ENCODE data around the gene C14orf93.

Gene C14orf93, protein sequence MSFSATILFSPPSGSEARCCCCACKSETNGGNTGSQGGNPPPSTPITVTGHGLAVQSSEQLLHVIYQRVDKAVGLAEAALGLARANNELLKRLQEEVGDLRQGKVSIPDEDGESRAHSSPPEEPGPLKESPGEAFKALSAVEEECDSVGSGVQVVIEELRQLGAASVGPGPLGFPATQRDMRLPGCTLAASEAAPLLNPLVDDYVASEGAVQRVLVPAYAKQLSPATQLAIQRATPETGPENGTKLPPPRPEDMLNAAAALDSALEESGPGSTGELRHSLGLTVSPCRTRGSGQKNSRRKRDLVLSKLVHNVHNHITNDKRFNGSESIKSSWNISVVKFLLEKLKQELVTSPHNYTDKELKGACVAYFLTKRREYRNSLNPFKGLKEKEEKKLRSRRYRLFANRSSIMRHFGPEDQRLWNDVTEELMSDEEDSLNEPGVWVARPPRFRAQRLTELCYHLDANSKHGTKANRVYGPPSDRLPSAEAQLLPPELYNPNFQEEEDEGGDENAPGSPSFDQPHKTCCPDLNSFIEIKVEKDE

DNA sequence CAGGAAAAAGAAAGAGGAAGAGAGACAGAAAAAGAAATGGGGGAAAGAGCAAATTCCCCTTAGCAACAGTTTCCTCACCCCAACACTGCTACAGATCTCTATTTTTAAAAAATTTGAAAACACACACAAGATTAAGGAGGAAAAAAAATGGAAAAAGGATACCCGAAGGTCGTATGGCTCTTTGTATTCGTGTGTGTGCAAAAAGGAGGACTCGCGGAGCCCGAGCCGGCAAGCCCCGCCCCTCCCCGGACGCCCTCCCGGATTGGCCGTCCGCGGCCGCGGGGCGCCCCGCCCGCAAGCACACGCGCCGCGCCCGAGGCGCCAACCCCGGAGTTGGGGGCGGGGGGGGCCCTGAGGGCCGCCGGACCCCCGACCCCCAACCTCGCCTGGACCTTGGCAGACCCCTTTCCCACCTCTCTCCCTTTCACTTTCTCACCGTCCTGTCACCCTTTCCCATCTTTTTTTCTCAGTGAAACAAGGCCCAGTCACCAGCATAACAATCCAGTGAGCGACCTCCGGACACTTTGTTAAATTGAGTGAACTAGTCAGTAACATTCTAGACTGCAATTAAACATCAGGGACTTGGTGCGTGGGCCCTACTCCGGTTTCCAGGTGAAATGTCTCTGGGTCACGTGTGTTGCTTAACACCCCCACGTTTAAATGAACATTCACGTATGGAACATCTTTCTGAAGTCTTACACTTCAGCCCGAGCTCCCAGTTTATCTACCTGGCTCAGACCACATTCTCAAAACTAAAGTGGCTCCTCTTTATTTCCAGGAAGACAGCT lies at the start of gene C14orf93:
Gene C14orf93 (minus strand): TSS at position 205 of the 788 bp plus-strand sequence. CDS start 11,120 bp downstream, outside the sequence.
- DNase-seq: peak; percentile 75

DNA sequence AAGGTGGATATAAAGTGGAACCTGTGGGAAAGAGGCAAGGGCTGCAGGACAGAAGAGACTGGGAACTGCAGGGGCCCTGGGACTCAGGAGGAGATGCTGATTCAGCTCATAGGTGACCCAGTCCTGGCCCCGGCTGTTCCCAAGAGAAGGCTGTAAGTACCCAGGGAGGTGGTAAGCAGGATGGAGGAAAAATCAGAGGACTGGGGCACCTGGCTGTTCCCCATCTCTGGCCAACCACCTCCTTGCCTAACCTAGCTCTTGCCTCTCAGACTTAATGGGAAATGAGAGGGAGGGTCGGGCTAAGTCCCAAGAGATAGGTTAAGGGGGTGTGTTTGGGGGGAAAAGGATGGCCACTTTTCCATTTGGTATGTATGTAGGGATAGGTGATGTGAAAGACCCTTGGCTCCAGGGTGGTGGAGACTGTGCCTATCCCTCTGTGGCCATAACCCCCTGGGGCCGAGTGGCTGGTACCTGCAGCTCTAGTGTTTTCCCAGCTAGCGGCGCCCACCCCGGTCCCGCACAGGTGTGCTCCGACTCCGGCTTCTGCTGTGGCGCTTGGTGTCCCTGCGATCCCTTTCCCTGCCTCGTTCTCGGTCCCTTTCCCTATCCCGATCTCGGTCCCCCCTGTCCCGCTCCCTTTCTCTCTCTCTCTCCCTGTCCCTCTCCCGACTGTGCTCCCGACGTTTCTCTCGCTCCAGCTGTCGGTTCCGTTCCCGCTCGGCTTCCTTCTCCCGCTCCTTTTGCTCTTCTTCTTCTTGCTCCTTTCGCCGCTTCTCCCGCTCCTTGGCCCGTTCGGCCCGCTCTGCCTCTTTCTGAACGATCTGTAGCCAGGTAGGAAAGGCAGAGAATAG lies 48.9 kb upstream of the C14orf93 start:
- peak; percentile 21 for DNase-seq

DNA sequence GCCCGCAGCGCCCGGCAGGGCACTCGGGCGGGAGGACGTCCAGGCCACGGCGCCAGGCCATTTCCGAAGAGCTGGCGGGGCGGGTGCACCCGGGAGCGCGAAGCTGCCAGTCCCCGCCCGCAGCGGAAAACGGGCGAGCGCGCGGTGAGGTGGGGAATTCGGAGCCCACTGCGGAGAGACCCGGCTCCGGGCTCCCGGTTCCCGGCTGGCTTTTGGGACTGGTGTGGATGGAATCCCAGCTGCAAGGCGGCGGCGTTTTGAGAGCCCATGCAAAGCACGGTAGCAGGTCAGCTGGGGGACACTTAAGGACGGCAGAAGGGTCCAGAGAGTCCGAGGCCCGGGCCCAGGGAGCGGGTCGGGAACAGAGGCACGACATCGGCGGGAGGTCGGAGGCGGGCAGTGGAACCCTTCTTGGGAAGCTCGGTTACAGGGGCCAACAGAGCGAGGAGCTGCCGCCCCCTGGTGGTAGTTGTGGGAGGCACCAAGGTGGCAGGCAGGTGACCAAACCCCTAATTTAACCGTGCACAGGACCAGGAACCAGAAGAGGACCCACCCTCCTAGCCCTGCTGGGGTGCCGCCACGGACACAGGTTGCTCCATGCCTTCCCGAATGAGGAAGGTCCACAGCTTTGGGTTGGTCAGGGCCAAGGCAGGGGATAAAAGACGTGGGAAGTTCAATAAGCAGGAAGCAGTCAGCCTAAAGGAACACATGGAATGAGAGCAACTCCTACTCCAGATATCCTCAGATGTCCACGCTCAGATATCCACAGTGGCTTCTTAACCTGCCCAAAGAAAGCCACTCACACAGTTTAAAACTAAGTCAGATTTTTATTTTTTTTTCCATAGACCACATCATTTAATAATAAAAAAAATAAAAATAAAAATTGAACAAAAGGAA lies 48.1 kb upstream of the C14orf93 start:
- peak; percentile 88 for DNase-seq

DNA sequence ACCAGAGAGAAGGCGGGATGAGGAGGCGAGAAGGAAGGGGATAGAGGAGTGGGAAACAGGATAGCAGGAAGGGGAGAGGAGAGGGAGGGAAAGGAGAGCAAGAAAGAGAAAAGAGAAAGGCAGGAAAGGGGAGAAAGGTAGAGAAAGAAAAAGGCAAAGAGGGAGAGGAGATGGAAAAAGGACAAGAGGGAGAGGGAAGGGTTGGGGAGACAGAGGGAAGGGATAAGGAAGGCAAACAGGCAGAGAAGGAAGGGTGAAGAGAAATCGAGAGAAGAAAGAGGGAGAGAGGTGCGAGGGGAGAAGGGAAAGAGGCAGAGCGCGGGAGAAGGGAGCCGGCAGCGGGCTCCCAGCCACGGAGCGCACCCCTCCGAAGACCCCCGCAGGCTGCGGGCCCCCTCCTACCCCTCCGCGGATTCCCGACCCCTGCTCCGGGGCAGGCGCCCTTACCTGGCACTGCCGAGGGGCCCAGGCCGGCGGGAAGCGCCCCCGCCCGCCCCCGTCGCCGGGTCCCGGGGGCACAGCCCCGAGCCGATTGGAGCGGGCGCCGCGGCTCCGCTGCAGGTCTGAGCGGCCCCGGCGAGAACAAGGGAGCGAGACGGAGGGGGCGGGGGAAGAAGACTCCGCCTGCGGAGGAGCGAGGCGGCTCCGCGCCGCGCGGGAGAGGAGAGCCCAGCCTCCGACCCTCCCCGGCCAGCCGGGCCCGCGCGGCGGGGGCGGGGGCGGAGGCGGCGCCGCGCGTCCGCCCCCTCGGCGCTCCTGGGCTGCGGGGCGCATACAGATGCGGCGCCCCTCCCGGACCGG lies 47.2 kb upstream of the C14orf93 start, which contains the start of gene CDH24:
Gene CDH24 (minus strand): TSS at position 565 of the 801 bp plus-strand sequence. CDS start 1,787 bp downstream, outside the sequence.
- peak; percentile 81 for DNase-seq

DNA sequence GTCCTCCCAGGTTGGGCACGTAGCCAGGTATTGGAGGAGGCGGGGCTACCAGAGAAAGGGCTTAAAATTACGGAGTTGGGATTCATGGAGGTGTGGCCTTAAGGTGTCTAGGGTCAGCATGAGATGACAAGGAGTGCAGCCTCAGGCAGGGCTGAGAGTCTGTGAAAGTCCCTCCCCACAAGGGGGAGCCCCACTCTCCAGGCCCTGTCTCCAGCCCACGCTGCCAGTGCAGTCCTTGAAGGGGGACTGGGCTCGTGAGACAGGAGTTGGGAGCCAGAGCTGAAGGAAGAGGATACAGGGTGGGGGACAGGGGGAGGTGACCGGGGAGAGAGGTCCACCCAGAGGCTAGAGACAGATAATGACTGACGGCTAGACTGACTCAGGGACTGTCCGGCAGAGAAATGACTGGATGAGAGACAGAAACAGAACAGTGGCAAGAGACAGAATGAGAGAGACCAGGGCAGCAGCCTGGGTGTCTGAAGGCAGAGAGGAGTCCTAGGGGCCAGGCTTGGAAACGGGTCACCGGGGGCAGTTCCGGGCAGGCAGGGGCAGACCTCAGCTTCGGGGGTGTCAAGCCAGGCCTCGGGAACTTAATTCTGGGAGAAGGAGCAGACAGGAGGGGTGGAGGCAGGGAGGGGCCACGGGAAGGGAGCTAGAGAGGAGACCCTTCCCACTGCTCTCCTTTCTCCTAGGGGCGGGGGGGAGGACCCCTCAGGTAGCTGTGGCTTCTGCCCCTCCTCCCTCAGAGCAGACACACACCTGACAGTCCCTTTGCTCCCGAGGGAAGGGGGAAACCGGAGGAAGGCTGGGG lies 46.4 kb upstream of the C14orf93 start:
- DNase-seq: peak; percentile 82

DNA sequence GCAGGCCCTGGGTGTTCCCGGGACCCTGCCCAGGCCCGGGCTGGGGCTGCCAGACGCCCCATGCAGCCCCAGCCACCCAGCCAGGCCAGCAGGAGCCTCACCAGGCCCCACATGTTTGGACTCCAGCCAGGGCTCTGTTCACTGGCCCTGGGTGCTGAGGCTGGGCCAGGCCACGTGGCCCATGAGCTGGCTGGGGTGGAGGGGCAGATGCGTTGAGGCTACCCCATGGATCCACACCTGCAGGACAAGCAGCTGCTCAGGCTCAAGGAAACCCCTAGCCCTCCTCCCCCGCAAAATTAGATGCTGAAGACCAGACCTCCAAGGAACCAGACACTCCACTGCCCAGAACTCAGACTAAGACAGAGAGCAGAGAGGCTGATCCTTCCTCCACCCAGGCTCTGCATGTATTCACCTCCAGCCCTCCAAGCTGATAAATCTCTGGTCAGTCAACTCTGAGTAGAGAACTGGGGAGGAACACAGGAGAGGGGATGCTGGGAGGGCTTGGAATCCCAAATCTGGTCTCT lies 45.7 kb upstream of the C14orf93 start:
- DNase-seq: peak; percentile 58

DNA sequence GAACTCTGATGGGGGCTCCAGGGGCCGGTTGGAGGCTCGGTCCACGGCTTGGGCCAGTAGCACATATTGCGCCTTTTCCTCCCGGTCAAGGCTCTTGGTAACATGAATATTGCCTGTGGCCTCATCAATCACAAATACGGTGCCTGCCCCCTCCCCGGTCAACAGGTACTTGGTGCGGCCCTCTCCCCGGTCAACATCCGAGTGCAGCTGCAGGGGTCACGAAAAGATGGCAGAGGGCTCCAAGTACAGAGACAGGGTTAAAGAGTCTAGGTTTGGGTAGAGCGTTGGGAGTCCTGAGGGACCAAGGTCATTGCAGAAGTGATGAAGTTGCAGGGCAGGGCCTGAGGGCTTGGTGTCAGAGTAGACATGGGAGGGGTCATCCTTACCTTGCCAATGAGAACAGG lies 45.2 kb upstream of the C14orf93 start:
- DNase-seq: no peak

DNA sequence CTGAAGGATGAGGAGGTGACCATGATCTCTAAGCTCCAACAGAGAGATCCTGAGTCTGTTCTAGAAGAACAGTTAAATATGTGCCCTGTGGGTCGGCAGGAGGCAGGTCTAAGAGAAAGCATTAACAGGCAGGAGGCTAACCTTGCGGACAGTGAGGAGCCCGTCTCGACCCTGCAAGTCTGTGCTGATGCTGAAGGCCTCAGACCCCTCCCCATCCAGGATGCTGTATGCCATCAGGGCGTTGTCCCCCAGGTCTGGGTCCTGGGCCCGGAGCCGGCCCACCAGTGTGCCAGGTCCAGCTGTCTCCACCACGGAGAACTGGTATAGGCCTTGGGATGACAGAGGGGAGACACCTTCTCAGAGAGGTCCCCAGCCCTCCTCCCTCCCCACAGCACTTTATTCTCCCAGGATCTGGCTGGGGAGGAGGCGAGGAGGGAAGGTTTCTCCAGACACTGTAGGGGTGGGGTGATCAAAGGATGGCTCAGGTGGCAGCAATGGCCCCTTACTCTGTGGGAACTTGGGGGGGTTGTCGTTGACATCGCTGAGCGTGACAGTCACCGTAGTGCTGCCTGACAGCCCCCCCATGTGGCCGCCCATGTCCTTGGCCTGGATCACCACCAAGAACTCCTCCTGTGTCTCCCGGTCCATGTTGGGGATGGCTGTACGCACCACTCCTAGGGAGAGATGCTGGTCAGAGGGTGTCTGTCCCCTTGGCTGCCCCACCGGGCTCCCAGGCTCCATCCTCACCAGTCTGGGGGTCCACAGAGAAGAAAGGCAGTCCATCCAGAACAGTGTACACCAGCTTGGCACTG lies 44.3 kb upstream of the C14orf93 start:
- DNase-seq: no peak

DNA sequence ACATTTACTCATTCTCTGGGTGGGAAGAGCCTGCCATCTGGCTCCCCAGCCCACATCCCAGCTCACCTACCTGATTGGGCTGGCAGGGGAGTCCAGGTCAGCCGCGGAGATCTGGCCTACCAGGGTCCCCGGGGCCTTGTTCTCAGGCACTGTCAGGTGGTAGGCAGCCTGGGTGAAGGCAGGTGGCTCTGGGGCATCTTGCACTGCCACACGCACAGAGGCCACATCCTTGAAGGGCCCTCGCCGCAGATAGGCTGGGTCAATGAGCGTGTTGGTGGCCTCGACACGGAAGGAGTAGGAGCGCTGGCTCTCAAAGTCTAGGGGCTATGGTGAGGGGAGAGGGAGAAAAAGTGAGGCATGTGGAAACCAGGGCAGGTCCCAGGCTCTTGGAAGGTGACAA lies 43.5 kb upstream of the C14orf93 start:
- no peak for DNase-seq

DNA sequence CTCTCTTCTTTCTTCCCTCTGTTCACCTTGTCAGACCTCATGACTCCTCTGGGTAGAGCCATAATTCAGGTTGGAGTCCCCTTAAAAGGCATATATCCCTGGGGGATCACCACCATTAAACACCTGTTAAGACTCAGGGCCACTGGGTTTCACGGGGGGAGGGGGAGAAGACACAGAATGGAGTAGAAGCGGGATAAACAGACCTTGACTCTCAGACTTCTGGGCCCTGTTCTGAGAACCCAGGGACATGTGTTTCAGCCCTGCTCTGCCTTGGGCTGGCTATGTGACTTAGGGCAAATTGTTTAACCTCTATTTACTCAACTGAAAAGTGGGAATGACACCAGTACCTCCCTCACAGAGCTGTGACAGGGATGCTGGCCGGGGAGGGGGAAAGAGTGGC lies 42.7 kb upstream of the C14orf93 start:
- DNase-seq: no peak

DNA sequence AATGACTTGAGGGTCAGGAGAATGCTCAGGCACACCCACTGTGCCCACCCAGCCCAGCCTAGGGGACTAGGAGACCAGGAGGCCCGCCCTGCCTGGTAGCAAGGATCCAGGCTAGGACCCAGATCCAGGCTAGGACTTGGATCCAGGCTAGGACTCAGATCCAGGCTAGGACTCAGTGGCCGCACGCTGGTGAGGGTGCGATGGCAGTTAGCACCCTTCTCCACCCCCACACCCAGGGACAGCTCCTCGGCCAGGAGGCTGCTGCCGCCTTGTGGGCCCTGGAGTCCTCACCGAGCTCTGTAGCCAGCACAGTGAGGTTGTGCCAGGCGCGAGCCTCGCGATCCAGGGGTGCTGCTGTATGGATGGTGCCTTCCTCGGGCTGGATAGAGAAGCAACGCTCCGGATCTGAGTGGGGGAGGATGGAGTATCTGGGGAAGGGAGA lies 42.3 kb upstream of the C14orf93 start:
- DNase-seq: no peak

DNA sequence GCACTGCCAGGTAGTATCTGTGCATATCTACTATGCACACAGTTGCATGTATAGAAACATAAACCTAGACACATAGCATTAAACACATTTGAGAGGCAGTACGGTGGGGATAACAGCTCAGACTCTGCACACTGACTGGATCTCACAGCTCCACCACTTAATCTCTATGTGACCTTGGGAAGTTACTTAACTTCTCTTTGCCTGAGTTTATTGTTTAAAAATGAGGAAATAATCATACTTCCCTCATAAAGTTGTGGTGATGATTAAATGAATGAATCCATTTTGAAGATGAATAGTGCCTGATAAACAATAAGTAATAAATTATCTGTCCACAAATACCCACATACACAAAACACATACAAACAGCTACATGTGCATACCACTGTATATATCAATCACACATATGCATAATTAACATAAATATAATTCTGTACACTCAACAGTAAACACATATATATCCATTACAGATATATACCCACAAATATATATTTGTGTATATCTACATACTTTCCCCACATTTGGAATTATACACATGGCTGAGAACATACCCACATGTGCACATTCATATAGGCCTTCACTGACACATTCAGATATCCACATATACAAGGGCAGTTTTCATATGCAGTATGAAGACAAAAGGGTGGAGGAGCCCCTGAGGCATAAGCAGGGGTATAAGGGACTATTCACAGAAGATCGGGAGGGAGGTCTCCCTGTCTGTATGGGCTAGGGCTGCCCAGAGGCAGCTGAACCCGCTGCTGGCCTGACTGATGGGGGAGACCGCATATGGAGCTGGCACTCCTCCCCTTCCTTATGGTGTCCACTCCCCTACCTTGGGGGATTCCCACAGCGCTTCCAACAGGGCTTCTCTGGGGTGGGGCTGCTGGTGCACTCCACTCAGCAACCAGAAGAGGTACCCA lies 41.5 kb upstream of the C14orf93 start:
- DNase-seq: no peak

DNA sequence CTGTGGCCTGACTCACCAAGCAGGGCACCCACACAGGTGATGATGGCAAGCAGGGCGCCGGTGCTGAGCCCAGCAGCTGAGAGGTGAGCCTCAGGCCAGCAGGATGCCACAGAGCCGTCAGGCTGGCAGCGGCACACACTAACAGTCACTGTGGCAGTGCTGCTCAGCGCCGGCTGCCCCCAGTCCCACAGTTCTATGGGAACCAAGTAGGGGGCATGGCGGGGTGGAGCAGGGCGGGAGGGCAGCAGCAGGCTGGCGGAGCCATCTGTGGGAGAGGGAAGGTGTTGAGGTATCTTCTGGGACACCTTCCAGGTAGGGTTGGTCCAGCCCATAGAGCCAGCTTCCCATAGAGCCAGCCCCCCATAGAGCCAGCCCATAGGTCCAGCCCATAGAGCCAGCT lies 39.1 kb upstream of the C14orf93 start:
- no peak for DNase-seq

DNA sequence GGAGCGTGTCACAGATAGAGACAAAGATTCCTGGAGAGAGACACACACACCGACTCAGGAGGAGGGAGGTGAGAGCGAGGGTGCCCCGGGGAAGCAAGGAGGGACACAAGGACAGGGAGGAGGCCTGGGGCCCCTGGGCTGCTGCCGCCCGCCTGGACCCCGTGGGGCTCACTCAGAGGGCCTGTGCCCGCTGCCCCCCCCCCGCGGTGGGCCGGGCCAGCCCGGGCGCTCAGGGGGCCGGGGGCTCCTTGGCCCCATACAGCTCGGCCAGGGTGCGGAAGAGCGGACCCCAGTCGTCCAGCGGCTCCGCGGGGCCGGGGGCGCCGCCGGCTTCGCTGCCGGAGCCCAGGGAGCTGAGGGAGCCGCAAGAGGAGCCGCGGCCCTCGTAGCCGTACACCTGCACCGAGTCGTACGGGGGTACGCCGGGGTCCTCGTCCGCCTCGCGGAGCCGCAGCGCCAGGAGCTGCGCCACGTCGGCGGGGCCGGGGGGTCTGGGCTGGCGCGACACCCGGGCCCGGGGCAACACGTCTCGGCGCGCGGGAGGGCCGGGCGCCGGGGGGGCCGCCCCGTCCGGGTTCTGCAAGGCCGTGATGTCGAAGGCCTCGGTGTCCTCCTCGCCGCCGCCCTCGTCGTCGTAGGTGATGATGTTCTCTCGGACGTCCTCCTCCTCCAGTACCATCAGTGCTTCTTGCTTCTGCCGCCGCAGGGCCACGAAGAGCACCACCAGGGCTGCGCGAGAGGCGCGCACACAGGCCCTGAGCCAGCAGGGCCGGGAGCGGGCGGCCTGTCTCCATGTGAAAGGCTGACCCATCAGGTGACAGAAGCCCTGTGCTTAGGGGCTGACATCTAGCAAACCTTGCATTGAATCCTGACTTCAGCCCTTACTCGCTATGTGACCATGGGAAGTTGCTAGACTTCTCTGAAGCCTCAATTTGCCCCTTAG lies 38.1 kb upstream of the C14orf93 start:
- DNase-seq: no peak

DNA sequence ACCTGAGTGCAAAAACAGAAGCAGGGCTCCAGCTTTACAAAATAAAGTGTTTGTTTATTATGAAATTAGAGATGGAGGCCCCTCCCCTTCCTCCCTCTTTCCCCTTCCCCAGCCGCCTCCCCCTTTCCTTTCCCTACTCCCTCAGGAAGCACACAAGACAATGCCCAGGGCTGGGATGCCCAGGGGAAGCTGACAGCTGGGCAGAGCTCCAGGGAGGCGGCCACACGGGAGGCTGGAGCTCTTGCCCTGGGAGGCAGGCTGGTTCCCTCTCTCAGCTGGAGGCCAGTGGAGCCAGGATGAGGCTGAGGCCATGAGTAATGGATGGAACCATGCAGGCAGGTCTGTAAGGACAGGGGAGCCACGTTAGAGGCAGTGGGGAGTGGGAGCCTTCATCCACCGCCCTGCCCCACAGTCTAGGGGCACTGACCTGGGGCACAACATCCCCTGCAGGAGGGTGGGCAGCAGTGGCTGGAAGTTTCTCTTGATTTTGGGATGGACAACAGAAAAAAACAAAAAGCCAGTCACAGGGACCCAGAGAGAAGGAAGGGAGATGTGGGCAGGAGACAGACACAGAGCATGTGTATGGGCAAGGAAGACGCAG lies 37.2 kb upstream of the C14orf93 start:
- DNase-seq: peak; percentile 31

Measured in EL (cell line).